Neural progenitor cell (in vitro differentiated cells): ENCODE results near the gene TRIP12. TPM values are rescaled to one million over a fixed set of nuclear protein-coding genes. Genes with fewer than 3 reads are reported as not detected.

Experiments
- DNase-seq: peaks from one replicate; pipeline ENCODE4 v3.0.0-alpha.2; 2016; ENCODE audit warnings: low spot score
- H2AFZ ChIP-seq: fragments of 200-600 bp; sonication (generic); replicated peaks from 2 replicates; pipeline ENCODE4 v1.6.1; 2016; ENCODE audit warnings: antibody characterized with exemption
- H3F3A ChIP-seq: fragments of 200-600 bp; sonication (generic); 2 replicates; pipeline ENCODE4 v1.6.1; 2016; ENCODE audit warnings: antibody characterized with exemption, low read depth
- H3K27ac ChIP-seq: fragments of 200-600 bp; sonication (generic); 2 replicates; pipeline ENCODE4 v1.5.1; 2016; ENCODE audit warnings: mild to moderate bottlenecking
- H3K27me3 ChIP-seq: fragments of 200-600 bp; sonication (generic); 2 replicates; pipeline ENCODE4 v1.6.1; 2016; ENCODE audit warnings: mild to moderate bottlenecking, moderate library complexity
- H3K36me3 ChIP-seq: fragments of 200-600 bp; sonication (generic); 2 replicates; pipeline ENCODE4 v1.5.1; 2016
- H3K4me1 ChIP-seq: fragments of 200-600 bp; sonication (generic); 2 replicates; pipeline ENCODE4 v1.6.1; 2016; ENCODE audit warnings: mixed run types
- H3K4me2 ChIP-seq: fragments of 200-600 bp; sonication (generic); 2 replicates; pipeline ENCODE4 v1.6.1; 2016
- H3K4me3 ChIP-seq: fragments of 200-600 bp; sonication (generic); 2 replicates; pipeline ENCODE4 v1.5.1; 2016
- H3K79me2 ChIP-seq: fragments of 200-600 bp; sonication (generic); 2 replicates; pipeline ENCODE4 v1.6.1; 2016; ENCODE audit warnings: low read depth
- H3K9ac ChIP-seq: fragments of 200-600 bp; sonication (generic); 2 replicates; pipeline ENCODE4 v1.6.1; 2016
- H3K9me3 ChIP-seq: fragments of 200-600 bp; sonication (generic); 2 replicates; pipeline ENCODE4 v1.5.1; 2016; ENCODE audit warnings: low read depth
- H4K20me1 ChIP-seq: fragments of 200-600 bp; sonication (generic); 2 replicates; pipeline ENCODE4 v1.6.1; 2016; ENCODE audit warnings: low read depth
- H3K27ac Mint-ChIP-seq: 3 replicates; pipeline ENCODE4 v1.8.0; 2021; ENCODE audit warnings: mixed read lengths
- H3K27me3 Mint-ChIP-seq: 2 replicates; pipeline ENCODE4 v1.8.0; 2022; ENCODE audit warnings: low read depth, mild to moderate bottlenecking, inconsistent platforms, moderate library complexity, mixed read lengths; ENCODE audit not compliant: insufficient read depth
- H3K36me3 Mint-ChIP-seq: 3 replicates; pipeline ENCODE4 v1.8.0; 2021; ENCODE audit warnings: mixed read lengths
- H3K4me1 Mint-ChIP-seq: 3 replicates; pipeline ENCODE4 v1.8.0; 2021; ENCODE audit warnings: mixed read lengths
- H3K4me3 Mint-ChIP-seq: 3 replicates; pipeline ENCODE4 v1.8.0; 2021; ENCODE audit warnings: mild to moderate bottlenecking, moderate library complexity, mixed read lengths
- H3K9me3 Mint-ChIP-seq: 3 replicates; pipeline ENCODE4 v1.8.0; 2020; ENCODE audit warnings: mixed read lengths
- CTCF ChIP-seq: fragments of 200-600 bp; sonication (generic); IDR thresholded peaks from 2 replicates; pipeline ENCODE4 v1.5.1; 2017; ENCODE audit warnings: antibody characterized with exemption, mild to moderate bottlenecking
- EZH2 ChIP-seq: fragments of 200-600 bp; sonication (generic); IDR thresholded peaks from 2 replicates; pipeline ENCODE4 v1.6.1; 2017; ENCODE audit warnings: antibody characterized with exemption, mild to moderate bottlenecking, moderate library complexity
- EZH2phosphoT487 ChIP-seq: fragments of 200-600 bp; sonication (generic); IDR thresholded peaks from 2 replicates; pipeline ENCODE4 v1.6.1; 2017; ENCODE audit warnings: antibody characterized with exemption
- total RNA-seq: library from RNA; depleted of rRNA; stranded (reverse); fragments of >200 nt; gene quantifications from 2 replicates; pipeline ENCODE4 v1.2.3, GENCODE V29; 2015; ENCODE audit warnings: low replicate concordance

Gene TRIP12
- total RNA-seq, 1 donor from 2014 or later: 157 TPM

GRCh38 chr2:229931241-229931640 lies 9.4 kb upstream of the TRIP12 start:
- Histone ChIP-seq H3K4me2 (no peak overlapping the region), H3F3A (no peaks in the 10 kb centered on the region), H3K27ac (no peak overlapping the region), H3K9me3 (no peaks in the 10 kb centered on the region), H3K4me3 (no peak overlapping the region), H3K9ac (no peak overlapping the region), H4K20me1 (no peaks in the 10 kb centered on the region), H3K27me3 (no peaks in the 10 kb centered on the region), H3K36me3 (no peaks in the 10 kb centered on the region), H3K79me2 (peaks cover 7% of the 10 kb centered on the region), H3K4me1 (no peaks in the 10 kb centered on the region), H2AFZ (no peak overlapping the region)
- Mint-ChIP-seq H3K4me1 (no peaks in the 10 kb centered on the region), H3K27me3 (peaks cover 3% of the 10 kb centered on the region), H3K4me3 (no peak overlapping the region), H3K27ac (peak overlapping the region; percentile 53), H3K36me3 (peaks cover 7% of the 10 kb centered on the region), H3K9me3 (peaks cover 4% of the 10 kb centered on the region)
- no peak for TF ChIP-seq CTCF
- DNase-seq: no peak

GRCh38 chr2:229930656-229931055 lies 8.8 kb upstream of the TRIP12 start:
- H3K4me3 ChIP-seq: no peak overlapping the region
- no peak overlapping the region for H3K27ac ChIP-seq
- no peaks in the 10 kb centered on the region for H3K4me1 Mint-ChIP-seq
- DNase-seq: no peak
- no peak overlapping the region for H3K4me3 Mint-ChIP-seq
- no peaks in the 10 kb centered on the region for H3K36me3 ChIP-seq
- H3K9me3 ChIP-seq: no peaks in the 10 kb centered on the region
- H2AFZ ChIP-seq: no peak overlapping the region
- H3K27me3 ChIP-seq: no peaks in the 10 kb centered on the region
- peaks cover 12% of the 10 kb centered on the region for H3K79me2 ChIP-seq
- no peak overlapping the region for H3K4me2 ChIP-seq
- H3K36me3 Mint-ChIP-seq: peaks cover 4% of the 10 kb centered on the region
- H3K9ac ChIP-seq: no peak overlapping the region
- H3F3A ChIP-seq: no peaks in the 10 kb centered on the region
- H3K27me3 Mint-ChIP-seq: no peaks in the 10 kb centered on the region
- H3K9me3 Mint-ChIP-seq: peaks cover 2% of the 10 kb centered on the region
- H4K20me1 ChIP-seq: no peaks in the 10 kb centered on the region
- H3K4me1 ChIP-seq: no peaks in the 10 kb centered on the region
- H3K27ac Mint-ChIP-seq: no peak overlapping the region
- no peak for TF ChIP-seq EZH2
- TF ChIP-seq CTCF: no peak
- TF ChIP-seq EZH2phosphoT487: no peak

- DNase-seq: no peak
- no peak overlapping the region for H3K4me2 ChIP-seq
- peaks cover 4% of the 10 kb centered on the region for H3K4me1 ChIP-seq
- Mint-ChIP-seq H3K27me3 (no peaks in the 10 kb centered on the region), H3K36me3 (peaks cover 2% of the 10 kb centered on the region), H3K4me1 (peaks cover 3% of the 10 kb centered on the region), H3K9me3 (no peaks in the 10 kb centered on the region), H3K4me3 (no peak overlapping the region), H3K27ac (no peak overlapping the region)
- H3K4me3 ChIP-seq: no peak overlapping the region
- H3K79me2 ChIP-seq: peaks cover 40% of the 10 kb centered on the region
- H3K9ac ChIP-seq: no peak overlapping the region
- H3K27me3 ChIP-seq: no peaks in the 10 kb centered on the region
- no peaks in the 10 kb centered on the region for H4K20me1 ChIP-seq
- no peaks in the 10 kb centered on the region for H3K9me3 ChIP-seq
- no peaks in the 10 kb centered on the region for H3K36me3 ChIP-seq
- H3K27ac ChIP-seq: no peak overlapping the region
- TF ChIP-seq EZH2phosphoT487 (no peak), CTCF (no peak), EZH2 (no peak)
- peaks cover 6% of the 10 kb centered on the region for H3F3A ChIP-seq
- H2AFZ ChIP-seq: no peak overlapping the region
These were observed 6.1 kb upstream of the TRIP12 start for GRCh38 chr2:229927817-229928321.
